ENCODE data around the gene TCF3.

- TF ChIP-seq CTCF (IDR thresholded peaks at IDR 0.05; ENCODE audit: insufficient read depth, low read length, poor library complexity, severe bottlenecking), result no peak
- TF ChIP-seq EZH2phosphoT487 (conservative IDR thresholded peaks at IDR 0.05; ENCODE audit: low read length), result no peak
Measured at GRCh38 chr19:1590641-1591397, 61.6 kb downstream of the TCF3 start.
